ENCODE data around the gene GRHPR.
"Not testable (repeated sequence)": the region's sequence is repeated elsewhere in the genome, so short reads cannot be mapped to it uniquely, and the experiment has no call there.

Gene GRHPR

GRCh38 chr9:37471942-37472684, 49.6 kb downstream of the GRHPR start:
- intact Hi-C loops (cut with DNase I) = no loop called here
- DNase-seq = no peak

GRCh38 chr9:37473982-37474381, 51.5 kb downstream of the GRHPR start:
- not testable (repeated sequence) for DNase-seq

GRCh38 chr9:37474438-37474837, 51.9 kb downstream of the GRHPR start:
- intact Hi-C loops (cut with DNase I) = no loop called here
- DNase-seq = no peak

More at GRCh38 chr9:37473982-37474381, 51.5 kb downstream of the GRHPR start:
- intact Hi-C loops (cut with DNase I) = not testable (repeated sequence)

- intact Hi-C loops (cut with DNase I) = loop anchor here (5.0 kb wide), 1 partner anchor 135 kb away; no protein-coding TSS in a partner anchor
- no peak for DNase-seq
Observed at GRCh38 chr9:37476930-37477329, 54.4 kb downstream of the GRHPR start.

GRCh38 chr9:37477443-37477842, 54.9 kb downstream of the GRHPR start:
- DNase-seq = not testable (repeated sequence)
- intact Hi-C loops (cut with DNase I) = loop anchor here (5.0 kb wide), 1 partner anchor 135 kb away; no protein-coding TSS in a partner anchor

GRCh38 chr9:37477987-37478619, 55.6 kb downstream of the GRHPR start:
- DNase-seq = not testable (repeated sequence)
- intact Hi-C loops (cut with DNase I) = loop anchor here (5.0 kb wide), 1 partner anchor 136 kb away; no protein-coding TSS in a partner anchor

- intact Hi-C loops (cut with DNase I) = loop anchor here (10.0 kb wide), 1 partner anchor 94 kb away; the partner anchor contains the start of gene FBXO10
- DNase-seq = no peak
Observed at GRCh38 chr9:37480759-37481158, 58.3 kb downstream of the GRHPR start.

- intact Hi-C loops (cut with DNase I) = loop anchor here (10.0 kb wide), 1 partner anchor 89 kb away; the partner anchor contains the start of gene FBXO10
- peak; percentile 85 to 99 (median 94) for DNase-seq
Observed at GRCh38 chr9:37485389-37486255, 63.1 kb downstream of the GRHPR start, which contains the start of gene POLR1E. TSS of gene POLR1E (plus strand) at chr9:37485948. CDS start at chr9:37486048, 100 bp downstream.

GRCh38 chr9:37486256-37486615, 63.7 kb downstream of the GRHPR start:
- no peak for DNase-seq
- intact Hi-C loops (cut with DNase I) = loop anchor here (10.0 kb wide), 1 partner anchor 89 kb away; the partner anchor contains the start of gene FBXO10
